K562 (cell line): ENCODE measurements around the gene ZNHIT1.

Source experiments
- ETV6 ChIP-seq, 3 experiments: fragments of 150-350 bp in 1 of 3; sonication (generic) in 1 of 3; formaldehyde crosslinking in 1 of 3; IDR thresholded peaks; 2 replicates each; pipeline versions ENCODE4 v1.6.1 to v1.8.0; 2014 to 2022; ENCODE audit warnings: borderline replicate concordance in 2 of 3, low read depth in 2 of 3, antibody characterized with exemption in 1 of 3, low read length in 1 of 3, mild to moderate bottlenecking in 1 of 3, missing genetic modification reagents in 1 of 3
- MAFK ChIP-seq: IDR thresholded peaks from 2 replicates; pipeline ENCODE4 v1.6.1; 2011; ENCODE audit warnings: low read length, improper control_type of control experiment
- POLR2AphosphoS5 ChIP-seq: IDR thresholded peaks from 2 replicates; pipeline ENCODE4 v1.6.1; 2011; ENCODE audit warnings: mild to moderate bottlenecking, low read depth, low read length, moderate library complexity; ENCODE audit not compliant: control insufficient read depth, insufficient read depth
- ZNF398 ChIP-seq: fragments of 250-450 bp; sonication (Bioruptor Pico); IDR thresholded peaks from 2 replicates; pipeline ENCODE4 v1.8.0; 2021; ENCODE audit warnings: moderate library complexity, mild to moderate bottlenecking, inconsistent platforms
- ZNF76 ChIP-seq: fragments of 250-450 bp; sonication (Bioruptor Pico); IDR thresholded peaks from 2 replicates; pipeline ENCODE4 v1.4.0; 2020; ENCODE audit warnings: mild to moderate bottlenecking, moderate library complexity, borderline replicate concordance
- TF ChIP-seq, protein P1 (sequence below): fragments of 250-450 bp; sonication (Bioruptor Pico); IDR thresholded peaks from 2 replicates; pipeline ENCODE4 v1.4.0; 2020; ENCODE audit warnings: mild to moderate bottlenecking, moderate library complexity

DNA sequence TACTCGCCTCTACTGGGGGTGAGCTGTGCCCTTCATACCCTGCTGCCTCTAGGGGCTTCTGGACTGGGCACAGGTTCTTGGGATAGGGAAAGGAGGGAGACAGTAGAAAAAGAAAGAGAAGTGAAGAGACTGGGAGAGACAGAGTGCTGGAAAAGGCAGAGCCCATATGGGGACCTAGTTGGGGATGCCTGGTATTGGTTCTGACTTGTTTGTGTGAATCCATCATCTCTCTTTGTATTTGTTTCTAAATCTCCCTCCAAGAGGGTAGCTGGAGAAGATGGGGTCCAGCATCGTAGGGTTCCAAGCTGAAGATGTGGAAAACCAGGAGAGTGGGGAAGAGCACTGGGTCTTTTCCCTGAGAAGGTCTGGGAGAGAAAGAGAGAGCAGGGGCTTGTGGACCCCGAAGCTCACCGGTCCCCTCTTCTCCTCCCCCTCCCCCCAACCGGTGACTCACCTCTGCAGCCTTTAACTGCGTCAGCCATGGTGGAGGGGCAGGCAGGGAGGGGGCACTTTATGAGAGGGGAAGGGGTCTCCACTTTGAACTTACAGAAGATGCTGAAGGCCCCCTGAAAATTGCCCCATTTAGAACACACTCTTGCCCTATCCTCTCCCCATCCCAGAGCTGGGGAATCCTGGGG is 49.4 kb upstream of the ZNHIT1 start:
- TF ChIP-seq, protein P1, sequence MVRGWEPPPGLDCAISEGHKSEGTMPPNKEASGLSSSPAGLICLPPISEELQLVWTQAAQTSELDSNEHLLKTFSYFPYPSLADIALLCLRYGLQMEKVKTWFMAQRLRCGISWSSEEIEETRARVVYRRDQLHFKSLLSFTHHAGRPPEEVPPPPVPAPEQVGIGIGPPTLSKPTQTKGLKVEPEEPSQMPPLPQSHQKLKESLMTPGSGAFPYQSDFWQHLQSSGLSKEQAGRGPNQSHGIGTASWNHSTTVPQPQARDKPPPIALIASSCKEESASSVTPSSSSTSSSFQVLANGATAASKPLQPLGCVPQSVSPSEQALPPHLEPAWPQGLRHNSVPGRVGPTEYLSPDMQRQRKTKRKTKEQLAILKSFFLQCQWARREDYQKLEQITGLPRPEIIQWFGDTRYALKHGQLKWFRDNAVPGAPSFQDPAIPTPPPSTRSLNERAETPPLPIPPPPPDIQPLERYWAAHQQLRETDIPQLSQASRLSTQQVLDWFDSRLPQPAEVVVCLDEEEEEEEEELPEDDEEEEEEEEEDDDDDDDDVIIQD (CRISPR knock-in tag): no peak
- TF ChIP-seq ETV6 (IDR thresholded peaks at IDR 0.05; ENCODE audit: borderline replicate concordance in 1 of 2, low read depth in 2 of 2, low read length in 1 of 2) (no peak), ETV6 (CRISPR knock-in tag; IDR thresholded peaks at IDR 0.05; ENCODE audit: borderline replicate concordance) (no peak), ZNF398 (CRISPR knock-in tag) (no peak), ZNF76 (CRISPR knock-in tag) (no peak), MAFK (no peak), POLR2AphosphoS5 (no peak)
